GM15510 (cell line): ENCODE data around the gene ZFX.

Source experiments
- POLR2A ChIP-seq: IDR thresholded peaks from 3 replicates; pipeline ENCODE4 v1.6.1; 2011; ENCODE audit warnings: borderline replicate concordance; ENCODE audit not compliant: insufficient read length; ENCODE audit errors: extremely low read depth

Gene ZFX

GRCh38 chrX:24150051-24150790 lies 692 bp downstream of the ZFX start:
- TF ChIP-seq POLR2A: peak; percentile 66

- no peak for TF ChIP-seq POLR2A
Observed at GRCh38 chrX:24150898-24151297, 1.4 kb downstream of the ZFX start.

GRCh38 chrX:24151513-24151912 lies 2.0 kb downstream of the ZFX start:
- TF ChIP-seq POLR2A: no peak

GRCh38 chrX:24153178-24153795 lies 3.8 kb downstream of the ZFX start:
- TF ChIP-seq POLR2A: no peak

GRCh38 chrX:24153796-24154189 lies 4.3 kb downstream of the ZFX start:
- no peak for TF ChIP-seq POLR2A

GRCh38 chrX:24154490-24155034 lies 5.0 kb downstream of the ZFX start:
- TF ChIP-seq POLR2A: no peak

- TF ChIP-seq POLR2A: no peak
Observed at GRCh38 chrX:24156177-24156576, 6.6 kb downstream of the ZFX start.

- no peak for TF ChIP-seq POLR2A
Observed at GRCh38 chrX:24158881-24159280, 9.4 kb downstream of the ZFX start.

- TF ChIP-seq POLR2A: no peak
Observed at GRCh38 chrX:24166078-24166477, 16.5 kb downstream of the ZFX start.

- no peak for TF ChIP-seq POLR2A
Observed at GRCh38 chrX:24167719-24168472, 18.4 kb downstream of the ZFX start.

GRCh38 chrX:24168807-24169206 lies 19.3 kb downstream of the ZFX start:
- no peak for TF ChIP-seq POLR2A

GRCh38 chrX:24169211-24169610 lies 19.7 kb downstream of the ZFX start:
- TF ChIP-seq POLR2A: no peak

GRCh38 chrX:24173115-24173847 lies 23.8 kb downstream of the ZFX start:
- TF ChIP-seq POLR2A: no peak

- no peak for TF ChIP-seq POLR2A
Observed at GRCh38 chrX:24175276-24175675, 25.7 kb downstream of the ZFX start.

- no peak for TF ChIP-seq POLR2A
Observed at GRCh38 chrX:24178441-24178840, 28.9 kb downstream of the ZFX start.

GRCh38 chrX:24184018-24184417 lies 34.5 kb downstream of the ZFX start:
- no peak for TF ChIP-seq POLR2A

GRCh38 chrX:24186483-24186882 lies 37.0 kb downstream of the ZFX start:
- TF ChIP-seq POLR2A: no peak
